ENCODE results near the gene RHOU.

The RHOU gene

GRCh38 chr1:228739826-228740225 lies 4.5 kb downstream of the RHOU start:
- no peak for DNase-seq

- DNase-seq = no peak
Observed at GRCh38 chr1:228740543-228741317, 5.5 kb downstream of the RHOU start.

GRCh38 chr1:228742281-228742860 lies 7.1 kb downstream of the RHOU start:
- no peak for DNase-seq

- no peak for DNase-seq
Observed at GRCh38 chr1:228743405-228743804, 8.1 kb downstream of the RHOU start.

- DNase-seq = no peak
Observed at GRCh38 chr1:228744356-228744755, 9.1 kb downstream of the RHOU start.

GRCh38 chr1:228744918-228745317 lies 9.6 kb downstream of the RHOU start:
- no peak for DNase-seq

GRCh38 chr1:228745497-228745896 lies 10.2 kb downstream of the RHOU start:
- DNase-seq = no peak

GRCh38 chr1:228747301-228747935 lies 12.1 kb downstream of the RHOU start:
- no peak for DNase-seq

GRCh38 chr1:228748029-228748428 lies 12.8 kb downstream of the RHOU start:
- DNase-seq = no peak

GRCh38 chr1:228748431-228748830 lies 13.2 kb downstream of the RHOU start:
- DNase-seq = no peak

GRCh38 chr1:228749765-228750164 lies 14.5 kb downstream of the RHOU start:
- DNase-seq = no peak

GRCh38 chr1:228750915-228751314 lies 15.6 kb downstream of the RHOU start:
- DNase-seq = no peak

GRCh38 chr1:228751360-228752098 lies 16.2 kb downstream of the RHOU start:
- no peak for DNase-seq

GRCh38 chr1:228752258-228752657 lies 17.0 kb downstream of the RHOU start:
- DNase-seq = no peak

GRCh38 chr1:228752675-228753265 lies 17.5 kb downstream of the RHOU start:
- DNase-seq = no peak

- no peak for DNase-seq
Observed at GRCh38 chr1:228753287-228753686, 18.0 kb downstream of the RHOU start.

- no peak for DNase-seq
Observed at GRCh38 chr1:228753786-228754360, 18.6 kb downstream of the RHOU start.

- DNase-seq = no peak
Observed at GRCh38 chr1:228754646-228755268, 19.5 kb downstream of the RHOU start.

GRCh38 chr1:228755800-228756199 lies 20.5 kb downstream of the RHOU start:
- no peak for DNase-seq

- DNase-seq = no peak
Observed at GRCh38 chr1:228756457-228756856, 21.2 kb downstream of the RHOU start.

- DNase-seq = no peak
Observed at GRCh38 chr1:228758447-228758846, 23.2 kb downstream of the RHOU start.

GRCh38 chr1:228760979-228761378 lies 25.7 kb downstream of the RHOU start:
- DNase-seq = no peak
